WTC11 (cell line): ENCODE results near the gene SPSB3.

Experiments
- CTCF ChIP-seq: fragments of 200-600 bp; IDR thresholded peaks from 2 replicates; pipeline ENCODE4 v1.8.0; 2022; ENCODE audit warnings: antibody characterized with exemption
- KAT7 ChIP-seq: sonication (generic); formaldehyde crosslinking; IDR thresholded peaks from 2 replicates; pipeline ENCODE4 v1.8.1; 2023; ENCODE audit warnings: missing genetic modification reagents, mild to moderate bottlenecking, borderline replicate concordance
- NR3C1 ChIP-seq: sonication (generic); formaldehyde crosslinking; conservative IDR thresholded peaks from 2 replicates; pipeline ENCODE4 v1.8.1; 2023; ENCODE audit warnings: low read depth, mild to moderate bottlenecking, missing genetic modification reagents

GRCh38 chr16:1763521-1764511, 18.6 kb downstream of the SPSB3 start:
- peak; percentile 48 for TF ChIP-seq CTCF
- 0 out of 2 replicates have a peak, but pooled peaks have one; percentile 53 for TF ChIP-seq NR3C1 (CRISPR knock-in tag)
- 0 out of 2 replicates have a peak, but pooled peaks have one; percentile 85 for TF ChIP-seq KAT7 (CRISPR knock-in tag)
